ENCODE data around the gene WDR1. TPM values are rescaled to one million over a fixed set of nuclear protein-coding genes. Genes with fewer than 3 reads are reported as not detected.

WDR1 gene
- polyA plus RNA-seq, 1 of the 3 experiments (the other 2 are of a cell fraction), result 310 TPM

DNA sequence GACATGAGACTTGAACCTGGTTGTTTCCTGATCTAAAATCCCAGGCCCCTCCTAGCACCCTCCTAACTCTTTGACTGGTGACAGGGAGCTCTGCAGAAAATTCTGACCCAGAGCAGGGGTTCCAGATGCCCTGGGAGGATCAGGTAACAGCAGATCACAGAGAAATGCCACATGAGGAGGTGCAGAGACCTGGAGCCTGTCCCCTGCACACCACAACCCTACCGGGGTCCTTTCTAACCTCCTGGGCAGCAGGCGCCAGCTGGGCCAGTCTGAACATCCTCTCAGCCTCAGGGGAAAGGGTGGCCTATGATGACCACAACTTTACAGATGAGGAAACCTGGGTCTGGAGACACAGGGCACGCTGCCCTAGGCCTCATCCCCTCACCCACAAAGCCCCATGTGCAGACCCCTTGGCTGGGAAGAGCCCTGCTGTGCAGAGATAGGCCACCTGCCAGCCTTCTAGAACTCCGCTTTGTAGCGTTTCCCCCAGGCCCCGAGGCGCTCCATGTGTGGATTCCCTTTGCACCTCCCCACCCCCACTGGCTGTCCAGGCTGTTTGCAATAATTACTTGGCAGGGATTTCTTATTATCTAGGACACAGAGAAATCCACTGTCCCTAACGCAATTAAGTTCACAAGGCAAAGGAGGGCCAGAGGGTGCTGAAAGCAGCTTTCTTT lies 36.5 kb downstream of the WDR1 start:
- ChIA-PET CTCF (interaction anchor here (1.1 to 2.4 kb wide), 3 partner anchors 13 to 78 kb away, joined by 4 to 8 read pairs (median 5); no protein-coding TSS in a partner anchor), POLR2A (interaction anchor here (1.4 to 1.5 kb wide), 2 partner anchors 15 to 72 kb away, joined by 4 read pairs; no protein-coding TSS in a partner anchor)
- Histone ChIP-seq H3F3A (replicated peaks; ENCODE audit: insufficient read depth) (peaks cover 16% of the 10 kb centered on the region), H3K9me2 (no peaks in the 10 kb centered on the region), H4K20me1 (ENCODE audit: insufficient read depth) (peaks cover 75% of the 10 kb centered on the region), H3K27ac (ENCODE audit: low read depth in 2 of 2, low read length in 1 of 2) (peak overlapping the region in 1 of 2 experiments; percentile 85; a peak in 2 of 4 replicates), H2AFZ (ENCODE audit: low read depth) (no peak overlapping the region), H3K36me3 (replicated peaks in 1 of 2; ENCODE audit: control insufficient read depth in 1 of 2, insufficient read depth in 2 of 2, low read length in 1 of 2) (peaks cover 43 to 98% of the 10 kb centered on the region in 2 experiments), H3K4me3 (ENCODE audit: low read depth in 2 of 2, low read length in 1 of 2) (no peak overlapping the region), H3K4me1 (ENCODE audit: control insufficient read depth in 1 of 2, insufficient read depth in 2 of 2, low read depth in 1 of 2, low read length in 1 of 2) (peaks cover 0 to 32% of the 10 kb centered on the region in 2 experiments; a peak in 2 of 4 replicates), H3K9ac (no peak overlapping the region), H3K4me2 (no peak overlapping the region), H3K27me3 (ENCODE audit: insufficient read depth) (no peaks in the 10 kb centered on the region), H3K9me3 (no peaks in the 10 kb centered on the region), H3K79me2 (ENCODE audit: insufficient read depth) (peaks cover 21% of the 10 kb centered on the region)
- WGBS (ENCODE audit: low lambda C conversion rate), result 68% methylated on average over 5 of the region's 8 CpGs
- DNase-seq, result peak; percentile 90
- TF ChIP-seq FOSL2 (IDR thresholded peaks at IDR 0.05; ENCODE audit: borderline replicate concordance, low read depth), result no peak
- TF ChIP-seq EP300 (IDR thresholded peaks at IDR 0.05; ENCODE audit: borderline replicate concordance in 1 of 2, low read depth in 1 of 2, low read length in 1 of 2), result peak in 1 of 2 experiments; percentile 84; a peak in 2 of 4 replicates
- TF ChIP-seq RAD21 (IDR thresholded peaks at IDR 0.05; ENCODE audit: low read length), result no peak
- TF ChIP-seq TEAD4 (IDR thresholded peaks at IDR 0.05; ENCODE audit: borderline replicate concordance, insufficient read depth), result no peak
- peak; percentile 96 for TF ChIP-seq CHD2 (IDR thresholded peaks at IDR 0.05; ENCODE audit: low read length, partially characterized antibody)
- TF ChIP-seq FOXM1 (IDR thresholded peaks at IDR 0.05; ENCODE audit: low read depth), result no peak
- TF ChIP-seq RCOR1 (IDR thresholded peaks at IDR 0.05; ENCODE audit: low read length), result peak; percentile 95
- no peak for TF ChIP-seq TAF1 (IDR thresholded peaks at IDR 0.05; ENCODE audit: borderline replicate concordance, low read depth, low read length)
- 0 out of 2 replicates have a peak, but pooled peaks have one; percentile 32 for TF ChIP-seq POLR2AphosphoS5 (IDR thresholded peaks at IDR 0.05; ENCODE audit: low read depth, low read length)
- peak; percentile 96 for TF ChIP-seq FOXJ3 (CRISPR knock-in tag; IDR thresholded peaks at IDR 0.05)
- TF ChIP-seq MXI1 (IDR thresholded peaks at IDR 0.05; ENCODE audit: low read depth, low read length), result peak; percentile 76; the same call in 1 of the 2 replicates
- TF ChIP-seq, protein P1, sequence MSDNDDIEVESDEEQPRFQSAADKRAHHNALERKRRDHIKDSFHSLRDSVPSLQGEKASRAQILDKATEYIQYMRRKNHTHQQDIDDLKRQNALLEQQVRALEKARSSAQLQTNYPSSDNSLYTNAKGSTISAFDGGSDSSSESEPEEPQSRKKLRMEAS (IDR thresholded peaks at IDR 0.05; ENCODE audit: low read depth), result no peak
- TF ChIP-seq GATA2 (CRISPR knock-in tag; IDR thresholded peaks at IDR 0.05), result peak; percentile 95

DNA sequence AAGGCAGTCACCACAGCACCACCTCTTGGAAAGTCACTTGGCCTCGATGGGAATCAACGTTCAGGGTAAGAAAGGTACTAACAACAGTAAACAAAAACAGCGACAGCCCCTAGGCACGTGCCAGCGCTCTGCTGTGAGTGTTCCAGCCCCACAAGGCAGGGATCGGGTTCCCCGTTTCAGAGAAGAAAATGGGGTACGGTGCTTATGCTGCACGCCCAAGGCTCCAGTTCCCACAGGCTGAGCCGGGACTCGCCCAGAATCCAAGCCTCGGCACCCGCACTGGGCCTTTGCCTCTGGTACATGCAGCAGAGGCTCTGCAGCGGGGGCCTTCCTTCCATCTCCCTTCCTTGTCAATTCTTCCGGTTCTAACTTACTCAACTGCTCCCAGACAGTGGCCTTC lies 37.3 kb downstream of the WDR1 start:
- Histone ChIP-seq H3K9ac (no peak overlapping the region), H3K79me2 (ENCODE audit: insufficient read depth) (peaks cover 17% of the 10 kb centered on the region; the same call in 1 of the 2 replicates), H3F3A (replicated peaks; ENCODE audit: insufficient read depth) (peaks cover 19% of the 10 kb centered on the region), H3K4me1 (ENCODE audit: control insufficient read depth in 1 of 2, insufficient read depth in 2 of 2, low read depth in 1 of 2, low read length in 1 of 2) (peaks cover 0 to 32% of the 10 kb centered on the region in 2 experiments; a peak in 2 of 4 replicates), H3K27me3 (ENCODE audit: insufficient read depth) (no peaks in the 10 kb centered on the region), H2AFZ (ENCODE audit: low read depth) (no peak overlapping the region), H3K36me3 (replicated peaks in 1 of 2; ENCODE audit: control insufficient read depth in 1 of 2, insufficient read depth in 2 of 2, low read length in 1 of 2) (peaks cover 45 to 98% of the 10 kb centered on the region in 2 experiments), H4K20me1 (ENCODE audit: insufficient read depth) (peaks cover 76% of the 10 kb centered on the region), H3K9me3 (no peaks in the 10 kb centered on the region), H3K4me3 (ENCODE audit: low read depth in 2 of 2, low read length in 1 of 2) (no peak overlapping the region), H3K4me2 (no peak overlapping the region), H3K27ac (ENCODE audit: low read depth in 2 of 2, low read length in 1 of 2) (peak overlapping the region in 1 of 2 experiments; percentile 85; a peak in 2 of 4 replicates), H3K9me2 (no peaks in the 10 kb centered on the region)
- no peak for DNase-seq
- CTCF ChIA-PET, result interaction anchor here (2.4 kb wide), 1 partner anchor 64 kb away, joined by 8 read pairs; no protein-coding TSS in a partner anchor
- TF ChIP-seq, protein P2, sequence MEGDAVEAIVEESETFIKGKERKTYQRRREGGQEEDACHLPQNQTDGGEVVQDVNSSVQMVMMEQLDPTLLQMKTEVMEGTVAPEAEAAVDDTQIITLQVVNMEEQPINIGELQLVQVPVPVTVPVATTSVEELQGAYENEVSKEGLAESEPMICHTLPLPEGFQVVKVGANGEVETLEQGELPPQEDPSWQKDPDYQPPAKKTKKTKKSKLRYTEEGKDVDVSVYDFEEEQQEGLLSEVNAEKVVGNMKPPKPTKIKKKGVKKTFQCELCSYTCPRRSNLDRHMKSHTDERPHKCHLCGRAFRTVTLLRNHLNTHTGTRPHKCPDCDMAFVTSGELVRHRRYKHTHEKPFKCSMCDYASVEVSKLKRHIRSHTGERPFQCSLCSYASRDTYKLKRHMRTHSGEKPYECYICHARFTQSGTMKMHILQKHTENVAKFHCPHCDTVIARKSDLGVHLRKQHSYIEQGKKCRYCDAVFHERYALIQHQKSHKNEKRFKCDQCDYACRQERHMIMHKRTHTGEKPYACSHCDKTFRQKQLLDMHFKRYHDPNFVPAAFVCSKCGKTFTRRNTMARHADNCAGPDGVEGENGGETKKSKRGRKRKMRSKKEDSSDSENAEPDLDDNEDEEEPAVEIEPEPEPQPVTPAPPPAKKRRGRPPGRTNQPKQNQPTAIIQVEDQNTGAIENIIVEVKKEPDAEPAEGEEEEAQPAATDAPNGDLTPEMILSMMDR (IDR thresholded peaks at IDR 0.05), result no peak
- 96% methylated on average over 13 of the region's 15 CpGs for WGBS (ENCODE audit: low lambda C conversion rate)
- POLR2A ChIA-PET, result no interaction called here

All from SK-N-SH (cell line).